Neural crest cell (in vitro differentiated cells): Measurements from ENCODE around the gene RNU2-63P. TPM values are rescaled to one million over a fixed set of nuclear protein-coding genes. Genes with fewer than 3 reads are reported as not detected.

Experiments
- DNase-seq: peaks from one replicate; pipeline ENCODE4 v3.0.0; 2021; ENCODE audit warnings: low read depth, mixed read lengths, low spot score
- H3K27ac Mint-ChIP-seq: one replicate; pipeline ENCODE4 v1.8.0; 2021; ENCODE audit warnings: mild to moderate bottlenecking, mixed read lengths; ENCODE audit not compliant: unreplicated experiment
- H3K27me3 Mint-ChIP-seq: 2 replicates; pipeline ENCODE4 v1.8.0; 2021; ENCODE audit warnings: low read depth, mild to moderate bottlenecking, mixed read lengths
- H3K36me3 Mint-ChIP-seq: 2 replicates; pipeline ENCODE4 v1.8.0; 2021; ENCODE audit warnings: low read depth, mild to moderate bottlenecking, mixed read lengths
- H3K4me1 Mint-ChIP-seq: 2 replicates; pipeline ENCODE4 v1.8.0; 2021; ENCODE audit warnings: mixed read lengths
- H3K4me3 Mint-ChIP-seq: one replicate; pipeline ENCODE4 v1.8.0; 2021; ENCODE audit warnings: mild to moderate bottlenecking, mixed read lengths
- H3K9me3 Mint-ChIP-seq: 2 replicates; pipeline ENCODE4 v1.8.0; 2021; ENCODE audit warnings: mixed read lengths
- long read RNA-seq: library from polyadenylated mRNA; unstranded; transcript quantifications from one replicate; pipeline ENCODE4 v2.0.0, GENCODE V29; 2020
- total RNA-seq: library from RNA; stranded (reverse); gene quantifications from 2 replicates; pipeline ENCODE4 v1.2.1, GENCODE V29; 2021
- TF ChIP-seq, protein P1 (sequence below): fragments of 200-600 bp; sonication (generic); conservative IDR thresholded peaks from 2 replicates; pipeline ENCODE4 v1.5.0; 2021; ENCODE audit warnings: antibody characterized with exemption, mild to moderate bottlenecking

The RNU2-63P gene
- total RNA-seq: 24.6 and 25.1 TPM in 2 replicates
- long read RNA-seq: 0 reads

DNA sequence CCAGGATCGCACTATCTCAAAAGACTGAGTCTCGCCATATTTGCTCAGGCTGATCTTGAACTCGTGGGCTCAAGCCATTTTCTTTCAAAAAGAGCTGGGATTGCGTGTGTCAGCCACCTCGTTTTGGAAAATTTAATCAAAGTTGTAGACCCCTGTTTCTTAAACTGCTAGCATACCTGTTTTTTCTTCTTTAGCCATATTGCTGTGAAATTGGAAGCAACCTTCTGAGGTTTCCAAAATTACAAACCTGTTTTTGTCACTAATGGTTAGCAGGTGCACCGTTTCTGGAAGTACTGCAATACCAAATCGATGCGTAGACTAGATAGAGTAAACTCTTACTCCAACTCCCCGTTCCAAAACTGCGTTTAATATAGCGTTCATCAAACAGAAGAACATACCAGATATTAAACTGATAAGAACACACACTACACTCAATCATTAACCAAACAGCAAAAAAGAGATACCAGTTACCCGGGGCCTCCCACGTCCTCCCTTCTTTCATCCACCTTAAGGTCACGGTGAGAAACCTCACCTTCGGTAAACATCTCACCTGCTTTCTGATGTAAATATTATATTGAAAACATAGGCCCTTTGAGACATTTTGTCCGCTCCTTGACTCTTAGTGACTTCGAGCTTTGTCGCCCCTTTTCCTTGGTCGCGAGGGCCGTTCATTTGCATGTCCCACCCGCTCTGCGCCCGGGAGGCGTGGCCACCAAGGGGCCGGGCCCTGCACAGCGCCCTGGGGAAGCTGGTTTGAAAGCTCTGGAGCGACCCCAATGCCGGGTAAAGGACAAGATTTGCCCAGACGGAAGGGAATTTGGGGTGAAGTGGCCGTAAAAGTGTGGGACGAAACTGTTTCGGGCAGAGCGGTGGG, at the start of gene RNU2-63P:
Gene RNU2-63P (minus strand): TSS at position 462 of the 874 bp plus-strand sequence.
- TF ChIP-seq, protein P1, sequence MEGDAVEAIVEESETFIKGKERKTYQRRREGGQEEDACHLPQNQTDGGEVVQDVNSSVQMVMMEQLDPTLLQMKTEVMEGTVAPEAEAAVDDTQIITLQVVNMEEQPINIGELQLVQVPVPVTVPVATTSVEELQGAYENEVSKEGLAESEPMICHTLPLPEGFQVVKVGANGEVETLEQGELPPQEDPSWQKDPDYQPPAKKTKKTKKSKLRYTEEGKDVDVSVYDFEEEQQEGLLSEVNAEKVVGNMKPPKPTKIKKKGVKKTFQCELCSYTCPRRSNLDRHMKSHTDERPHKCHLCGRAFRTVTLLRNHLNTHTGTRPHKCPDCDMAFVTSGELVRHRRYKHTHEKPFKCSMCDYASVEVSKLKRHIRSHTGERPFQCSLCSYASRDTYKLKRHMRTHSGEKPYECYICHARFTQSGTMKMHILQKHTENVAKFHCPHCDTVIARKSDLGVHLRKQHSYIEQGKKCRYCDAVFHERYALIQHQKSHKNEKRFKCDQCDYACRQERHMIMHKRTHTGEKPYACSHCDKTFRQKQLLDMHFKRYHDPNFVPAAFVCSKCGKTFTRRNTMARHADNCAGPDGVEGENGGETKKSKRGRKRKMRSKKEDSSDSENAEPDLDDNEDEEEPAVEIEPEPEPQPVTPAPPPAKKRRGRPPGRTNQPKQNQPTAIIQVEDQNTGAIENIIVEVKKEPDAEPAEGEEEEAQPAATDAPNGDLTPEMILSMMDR: no peak
- Mint-ChIP-seq H3K36me3 (no peaks in the 10 kb centered on the region), H3K27ac (peak within 1 kb of the TSS; percentile 100), H3K27me3 (peaks cover 7% of the 10 kb centered on the region), H3K4me3 (peak within 1 kb of the TSS; percentile 94), H3K4me1 (peaks cover 41% of the 10 kb centered on the region), H3K9me3 (peaks cover 2% of the 10 kb centered on the region)
- peak; percentile 74 for DNase-seq

GRCh38 chr2:88061295-88061694, 44.9 kb upstream of the RNU2-63P start:
- no peaks in the 10 kb centered on the region for H3K4me1 Mint-ChIP-seq
- no peaks in the 10 kb centered on the region for H3K27me3 Mint-ChIP-seq
- no peak overlapping the region for H3K27ac Mint-ChIP-seq
- no peak overlapping the region for H3K4me3 Mint-ChIP-seq
- H3K9me3 Mint-ChIP-seq: no peaks in the 10 kb centered on the region
- DNase-seq: no peak
- TF ChIP-seq, protein P1: no peak
- H3K36me3 Mint-ChIP-seq: no peaks in the 10 kb centered on the region

DNA sequence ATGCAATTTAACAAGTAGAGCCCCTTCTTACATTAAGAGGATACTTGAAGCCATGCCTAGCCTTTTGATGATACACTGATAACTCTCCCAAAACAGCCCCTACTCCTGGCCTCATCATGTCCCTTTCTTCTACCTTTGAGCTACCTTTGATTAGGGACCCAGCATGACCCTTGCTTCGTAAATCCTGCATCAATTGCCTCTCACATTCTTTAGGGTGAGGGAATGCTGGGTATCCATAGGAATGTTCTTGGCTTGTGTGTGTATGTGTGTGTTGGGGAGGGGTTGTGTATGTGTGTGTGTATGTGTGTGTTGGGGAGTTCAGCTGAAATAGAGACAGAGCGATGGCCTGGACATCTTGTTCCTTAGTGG, 44.5 kb upstream of the RNU2-63P start:
- no peaks in the 10 kb centered on the region for H3K9me3 Mint-ChIP-seq

GRCh38 chr2:88059979-88060906, 43.9 kb upstream of the RNU2-63P start:
- Mint-ChIP-seq H3K27ac (no peak overlapping the region), H3K4me3 (peak overlapping the region; percentile 47), H3K36me3 (no peaks in the 10 kb centered on the region), H3K4me1 (peaks cover 7% of the 10 kb centered on the region), H3K9me3 (no peaks in the 10 kb centered on the region), H3K27me3 (no peaks in the 10 kb centered on the region)
- DNase-seq: no peak
- TF ChIP-seq, protein P1: peak; percentile 83

More for the DNA sequence above, 44.5 kb upstream of the RNU2-63P start:
- Mint-ChIP-seq H3K27ac (no peak overlapping the region), H3K4me3 (no peak overlapping the region), H3K27me3 (no peaks in the 10 kb centered on the region), H3K4me1 (peaks cover 4% of the 10 kb centered on the region), H3K36me3 (no peaks in the 10 kb centered on the region)
- TF ChIP-seq, protein P1: no peak
- no peak for DNase-seq

DNA sequence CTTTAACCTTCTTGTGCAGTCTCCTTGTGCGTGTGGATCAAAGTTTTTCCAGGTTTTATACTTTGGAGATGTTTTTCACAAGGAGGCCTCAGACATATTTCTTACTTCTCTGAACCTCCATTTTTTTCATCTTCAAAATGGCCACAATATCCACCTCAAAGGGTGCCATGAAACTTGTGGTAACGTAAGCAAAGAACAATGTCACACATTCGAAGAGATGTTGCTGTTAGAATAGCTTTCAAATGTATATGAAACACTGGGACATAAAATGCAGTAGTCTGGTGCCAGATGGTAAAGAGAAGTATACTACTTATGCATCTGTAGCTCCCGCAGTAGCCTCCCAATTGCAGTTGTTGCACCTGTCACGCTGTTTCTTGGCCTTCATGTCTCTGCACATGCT, 41.8 kb upstream of the RNU2-63P start:
- Mint-ChIP-seq H3K9me3 (no peaks in the 10 kb centered on the region), H3K36me3 (peaks cover 3% of the 10 kb centered on the region), H3K4me3 (peak overlapping the region; percentile 39), H3K4me1 (peaks cover 27% of the 10 kb centered on the region), H3K27ac (no peak overlapping the region), H3K27me3 (no peaks in the 10 kb centered on the region)
- DNase-seq: no peak
- TF ChIP-seq, protein P1: no peak
